Muscle layer of duodenum (tissue), 2 donors: ENCODE results near the gene ACP1.
"Not testable (repeated sequence)": the region's sequence is repeated elsewhere in the genome, so short reads cannot be mapped to it uniquely, and the experiment has no call there.

Source experiments
- H3K27ac ChIP-seq: one replicate; pipeline ENCODE4 v1.7.0; 2013; ENCODE audit warnings: mild to moderate bottlenecking, low read length
- H3K27me3 ChIP-seq: one replicate; pipeline ENCODE4 v1.7.0; 2013; ENCODE audit warnings: low read depth, mild to moderate bottlenecking, control low read depth, low read length
- H3K36me3 ChIP-seq, 2 donors: one replicate each; pipeline ENCODE4 v1.7.0; 2013; ENCODE audit warnings: low read length in 2 of 2, control low read depth in 1 of 2, mild to moderate bottlenecking in 1 of 2; ENCODE audit not compliant: insufficient read depth in 2 of 2, control insufficient read depth in 1 of 2
- H3K4me1 ChIP-seq, 2 donors: one replicate each; pipeline ENCODE4 v1.7.0; 2013; ENCODE audit warnings: low read length in 2 of 2, mild to moderate bottlenecking in 2 of 2, control low read depth in 1 of 2, moderate library complexity in 1 of 2; ENCODE audit not compliant: insufficient read depth in 2 of 2, control insufficient read depth in 1 of 2
- H3K4me3 ChIP-seq, 2 donors: one replicate each; pipeline ENCODE4 v1.7.0; 2013; ENCODE audit warnings: low read length in 2 of 2, low read depth in 1 of 2, mild to moderate bottlenecking in 1 of 2
- H3K9me3 ChIP-seq, 2 donors: one replicate each; pipeline ENCODE4 v1.7.0; 2013; ENCODE audit warnings: low read length in 2 of 2, control low read depth in 1 of 2, mild to moderate bottlenecking in 1 of 2; ENCODE audit not compliant: control insufficient read depth in 1 of 2
- donor health status: healthy.

The ACP1 gene

DNA sequence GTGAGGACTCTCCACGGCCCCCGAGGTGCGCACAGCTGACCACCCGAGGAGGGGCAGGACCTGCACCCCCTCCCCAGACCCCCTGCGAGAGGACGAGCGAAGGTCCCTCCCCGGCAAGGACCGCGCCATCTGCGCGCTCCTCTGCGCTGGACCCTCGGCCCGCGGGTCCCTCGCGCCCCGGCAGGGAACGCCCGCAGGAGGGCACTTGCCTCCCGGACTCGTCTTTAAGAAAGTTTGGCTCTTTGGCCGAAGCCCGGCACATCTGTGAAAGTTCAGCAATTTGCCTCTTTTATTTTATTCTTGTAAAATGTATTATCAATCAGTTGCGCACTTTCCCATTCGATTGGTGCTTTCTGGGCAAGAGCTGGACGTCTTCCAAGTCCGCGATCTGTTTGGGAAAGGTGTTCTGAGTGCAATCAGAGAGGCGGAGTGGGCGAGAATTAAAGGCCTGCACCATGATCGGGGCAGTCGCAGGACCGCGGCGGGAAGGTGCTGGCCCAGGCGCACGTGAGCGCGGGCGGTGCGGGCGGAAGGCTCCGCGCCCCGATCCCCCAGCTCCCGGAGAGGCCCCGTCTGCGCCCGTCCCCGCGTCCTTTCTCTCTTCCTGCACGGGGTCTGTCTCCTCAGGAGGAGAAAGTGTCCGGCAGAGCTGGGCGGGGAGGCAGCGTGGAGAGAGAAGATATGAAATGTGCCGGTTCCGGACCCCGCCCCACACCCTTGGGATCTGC, 24.8 kb downstream of the ACP1 start:
- H3K27me3 ChIP-seq = no peaks in the 10 kb centered on the region
- H3K9me3 ChIP-seq = no peaks in the 10 kb centered on the region
- H3K4me1 ChIP-seq = peaks cover 0 to 29% of the 10 kb centered on the region in 2 donors
- no peak overlapping the region for H3K27ac ChIP-seq
- H3K36me3 ChIP-seq = no peaks in the 10 kb centered on the region
- H3K4me3 ChIP-seq = peak overlapping the region; percentile 69 to 70

DNA sequence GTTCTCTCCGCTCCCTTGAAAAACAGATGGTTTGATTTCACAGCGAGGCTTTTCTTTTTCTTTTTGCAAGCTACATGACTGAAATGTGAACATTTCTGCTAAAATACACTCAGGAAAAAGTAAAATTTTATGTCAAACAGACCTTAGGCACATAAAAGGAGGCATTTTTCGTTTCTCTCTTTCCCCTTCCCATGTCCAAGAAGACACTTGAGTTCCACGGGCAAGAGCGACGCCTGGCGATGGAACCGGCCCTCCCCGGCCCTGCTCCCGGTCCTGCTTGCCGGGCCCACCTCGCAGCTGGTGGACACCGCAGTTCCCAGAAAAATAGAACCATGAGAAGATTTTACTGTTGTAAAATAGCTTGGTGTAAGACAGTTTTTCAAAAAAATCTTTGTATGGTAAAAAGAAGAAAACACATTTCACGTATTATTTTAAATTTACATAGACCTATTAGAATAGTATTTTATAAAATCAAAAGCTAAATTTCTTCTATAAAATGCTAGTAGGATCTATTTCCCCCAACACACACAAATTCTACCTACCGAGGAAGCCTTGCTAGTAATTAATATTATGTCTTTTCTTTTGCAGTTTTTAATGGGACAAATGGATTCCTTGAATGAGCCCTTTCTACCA, 25.5 kb downstream of the ACP1 start:
- peaks cover 0 to 29% of the 10 kb centered on the region in 2 donors for H3K4me1 ChIP-seq
- H3K27ac ChIP-seq = no peak overlapping the region
- H3K27me3 ChIP-seq = no peaks in the 10 kb centered on the region

DNA sequence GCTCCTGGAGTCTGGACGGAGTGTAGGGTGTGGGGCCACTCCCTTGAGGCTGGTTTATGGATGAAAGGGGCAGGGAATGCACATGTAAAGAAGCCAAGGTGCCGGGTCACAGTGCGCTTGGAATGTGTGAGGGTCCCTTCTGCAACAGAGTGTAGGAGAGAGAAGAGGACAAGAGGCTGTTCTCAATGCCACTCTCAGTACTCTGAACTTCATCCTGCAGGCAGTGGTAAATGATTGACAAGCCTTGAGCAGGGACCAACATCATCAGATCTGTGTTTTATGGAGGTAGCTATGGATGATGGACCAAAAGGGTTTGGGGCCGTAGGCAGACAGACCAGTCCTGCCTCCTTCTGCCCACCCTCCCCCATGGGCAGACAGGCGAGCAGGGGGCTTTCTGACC, 30.3 kb downstream of the ACP1 start:
- Histone ChIP-seq H3K4me1 (peaks cover 0 to 2% of the 10 kb centered on the region in 2 donors), H3K4me3 (no peak overlapping the region), H3K27me3 (no peaks in the 10 kb centered on the region), H3K9me3 (no peaks in the 10 kb centered on the region), H3K36me3 (no peaks in the 10 kb centered on the region), H3K27ac (no peak overlapping the region)

More for the DNA sequence above, 25.5 kb downstream of the ACP1 start:
- Histone ChIP-seq H3K9me3 (no peaks in the 10 kb centered on the region), H3K36me3 (no peaks in the 10 kb centered on the region), H3K4me3 (peak overlapping the region; percentile 69 to 70)

DNA sequence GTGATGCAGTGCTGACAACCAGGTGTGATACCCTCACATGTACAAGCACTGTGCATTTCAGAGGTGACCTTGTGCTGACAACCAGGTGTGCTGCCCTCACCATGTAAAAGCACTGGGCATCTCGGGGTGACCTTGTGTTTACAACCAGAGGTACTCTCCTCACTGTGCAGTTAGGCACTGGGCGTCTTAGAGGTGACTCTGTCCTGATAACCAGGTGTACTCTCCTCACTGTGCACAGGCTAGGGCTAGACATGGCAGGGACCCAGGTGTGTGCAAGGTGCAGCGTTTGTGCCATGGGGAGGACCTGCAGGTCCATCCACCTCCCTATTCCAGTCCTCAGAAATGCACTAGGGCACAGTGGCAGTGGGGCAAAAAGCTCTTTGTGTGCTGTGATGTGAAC, 31.6 kb downstream of the ACP1 start:
- H3K36me3 ChIP-seq = no peaks in the 10 kb centered on the region
- H3K27ac ChIP-seq = no peak overlapping the region
- H3K4me1 ChIP-seq = no peaks in the 10 kb centered on the region
- no peaks in the 10 kb centered on the region for H3K27me3 ChIP-seq
- H3K9me3 ChIP-seq = no peaks in the 10 kb centered on the region
- H3K4me3 ChIP-seq = no peak overlapping the region

DNA sequence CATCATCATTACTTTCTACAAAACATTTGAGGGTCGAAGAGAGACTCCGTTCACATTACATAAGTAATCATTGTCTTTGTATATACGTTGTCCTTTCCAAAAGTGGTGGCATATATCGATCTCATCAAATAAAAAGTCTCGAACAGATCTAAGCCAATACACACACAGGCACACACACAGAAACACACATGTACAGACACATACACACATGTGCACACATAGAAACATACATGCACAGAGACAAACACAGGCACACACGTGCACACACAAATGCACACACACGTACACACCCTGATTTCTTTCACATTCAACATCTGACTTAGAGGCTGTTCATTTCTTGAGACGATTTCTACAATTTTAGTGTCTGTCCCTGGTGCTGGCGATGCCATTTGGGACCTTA, 40.6 kb downstream of the ACP1 start:
- H3K4me1 ChIP-seq = no peaks in the 10 kb centered on the region
- H3K27ac ChIP-seq = no peak overlapping the region
- H3K9me3 ChIP-seq = peaks cover 0 to 10% of the 10 kb centered on the region in 2 donors
- H3K27me3 ChIP-seq = no peaks in the 10 kb centered on the region
- H3K4me3 ChIP-seq = no peak overlapping the region
- no peaks in the 10 kb centered on the region for H3K36me3 ChIP-seq

DNA sequence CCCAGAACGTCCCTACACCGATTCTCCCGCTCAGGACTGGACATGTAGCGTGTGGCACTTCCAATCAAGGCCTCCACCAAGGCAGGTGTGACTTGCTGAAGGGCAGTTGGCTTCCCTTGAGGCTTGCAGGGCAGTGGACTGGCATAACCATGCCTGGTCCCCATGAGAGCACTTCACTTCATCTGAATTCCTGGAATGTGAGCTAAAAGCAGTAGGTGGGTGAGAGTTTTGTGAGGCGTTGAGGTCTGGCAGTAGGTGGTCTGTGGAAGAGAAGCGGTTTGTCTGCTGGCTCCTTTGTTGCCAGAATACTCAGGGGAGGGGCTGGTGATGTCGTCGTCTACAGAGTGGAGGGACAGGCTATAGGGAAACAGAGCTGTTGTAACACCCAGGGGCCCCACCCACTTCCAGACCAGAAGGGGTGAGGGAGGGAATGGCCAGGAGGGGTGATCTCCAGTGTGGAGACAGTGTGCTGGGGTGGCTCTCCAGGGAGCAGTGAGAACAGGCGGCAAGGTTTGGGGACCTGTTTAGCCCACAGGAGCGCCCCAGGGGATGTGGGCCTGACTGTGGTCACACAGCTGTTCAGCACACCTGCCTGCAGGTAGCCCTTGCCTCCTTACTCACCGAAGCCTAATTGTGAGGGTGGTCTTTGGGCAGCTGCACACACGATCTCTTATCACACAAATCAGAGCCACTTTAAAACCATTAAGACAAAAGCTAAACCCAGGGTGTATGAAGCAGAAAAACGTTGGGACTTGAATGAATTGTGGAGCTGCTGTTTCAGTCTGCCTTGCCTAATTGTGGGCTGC, 44.6 kb downstream of the ACP1 start:
- Histone ChIP-seq H3K9me3 (no peaks in the 10 kb centered on the region), H3K36me3 (no peaks in the 10 kb centered on the region), H3K4me1 (no peaks in the 10 kb centered on the region), H3K27me3 (no peaks in the 10 kb centered on the region), H3K4me3 (no peak overlapping the region), H3K27ac (no peak overlapping the region)

DNA sequence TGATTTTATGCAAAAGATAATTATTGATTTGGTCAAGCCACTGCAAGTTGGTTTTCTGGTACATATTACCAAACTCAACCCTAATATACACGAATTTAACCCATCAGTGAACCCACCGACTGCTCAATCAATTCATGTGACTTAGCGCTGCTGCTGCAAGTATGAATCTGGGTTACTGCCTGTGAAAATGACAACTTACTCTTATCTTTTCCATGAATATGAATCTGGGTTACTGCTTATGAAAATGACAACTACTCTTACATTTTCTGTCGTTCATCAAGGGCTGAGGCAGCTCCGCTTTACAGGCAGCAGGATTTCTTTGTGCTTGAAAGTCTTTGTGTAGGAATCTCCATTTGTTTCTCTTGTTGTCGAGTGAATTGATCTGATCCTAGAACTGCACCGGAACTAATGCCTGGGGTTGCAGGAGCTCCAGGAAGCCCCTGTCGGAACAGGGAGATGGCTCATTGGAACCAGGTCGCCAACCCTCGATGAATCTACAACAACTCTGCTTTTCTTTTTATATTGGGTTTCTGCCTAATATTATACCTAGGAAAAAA, 45.3 kb downstream of the ACP1 start:
- Histone ChIP-seq H3K4me1 (no peaks in the 10 kb centered on the region), H3K9me3 (no peaks in the 10 kb centered on the region), H3K27ac (no peak overlapping the region), H3K27me3 (no peaks in the 10 kb centered on the region), H3K36me3 (no peaks in the 10 kb centered on the region), H3K4me3 (no peak overlapping the region)

DNA sequence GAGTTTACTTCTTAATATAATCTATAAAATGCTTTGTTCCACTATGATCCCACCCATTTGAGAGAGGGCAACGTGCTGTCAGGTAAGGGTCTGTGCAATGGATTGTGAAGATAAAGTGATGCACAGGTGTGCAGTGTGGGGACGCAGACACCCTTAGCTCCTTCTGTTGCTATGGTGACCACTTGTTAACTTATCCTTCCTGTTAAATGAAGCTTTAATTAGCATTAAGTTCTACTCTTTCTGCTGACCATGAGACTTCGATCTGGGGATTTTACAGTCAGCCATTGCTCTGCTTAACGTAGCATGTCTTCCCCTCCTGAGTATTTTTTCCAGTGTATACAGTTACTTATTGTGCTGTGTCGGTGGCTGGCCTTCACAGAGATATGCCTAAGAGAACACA, 46.2 kb downstream of the ACP1 start:
- Histone ChIP-seq H3K4me1 (no peaks in the 10 kb centered on the region), H3K27ac (no peak overlapping the region), H3K9me3 (no peaks in the 10 kb centered on the region), H3K4me3 (no peak overlapping the region), H3K27me3 (no peaks in the 10 kb centered on the region), H3K36me3 (no peaks in the 10 kb centered on the region)

DNA sequence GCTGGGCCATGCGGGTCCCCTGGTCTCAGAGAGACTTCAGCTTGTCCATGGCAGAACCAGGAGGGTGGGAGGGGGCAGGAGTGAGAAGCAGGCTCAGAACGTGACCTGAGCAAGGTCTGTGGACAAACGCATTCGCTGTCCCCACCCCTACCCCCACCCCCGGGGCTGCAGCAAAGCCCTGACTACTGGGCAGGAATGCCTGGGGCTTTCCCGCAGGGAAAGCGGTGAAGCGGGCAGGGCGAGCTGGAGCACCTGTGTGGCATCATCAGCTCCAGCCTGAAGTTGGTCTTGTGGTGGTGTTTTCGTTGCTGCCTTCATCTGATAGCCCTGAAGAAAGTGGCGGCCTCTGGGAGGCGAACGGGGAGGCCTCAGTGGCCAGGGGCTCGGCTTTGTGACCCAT, 49.2 kb downstream of the ACP1 start:
- H3K36me3 ChIP-seq = no peaks in the 10 kb centered on the region
- H3K27me3 ChIP-seq = no peaks in the 10 kb centered on the region
- no peaks in the 10 kb centered on the region for H3K4me1 ChIP-seq
- H3K4me3 ChIP-seq = no peak overlapping the region
- no peaks in the 10 kb centered on the region for H3K9me3 ChIP-seq
- no peak overlapping the region for H3K27ac ChIP-seq

DNA sequence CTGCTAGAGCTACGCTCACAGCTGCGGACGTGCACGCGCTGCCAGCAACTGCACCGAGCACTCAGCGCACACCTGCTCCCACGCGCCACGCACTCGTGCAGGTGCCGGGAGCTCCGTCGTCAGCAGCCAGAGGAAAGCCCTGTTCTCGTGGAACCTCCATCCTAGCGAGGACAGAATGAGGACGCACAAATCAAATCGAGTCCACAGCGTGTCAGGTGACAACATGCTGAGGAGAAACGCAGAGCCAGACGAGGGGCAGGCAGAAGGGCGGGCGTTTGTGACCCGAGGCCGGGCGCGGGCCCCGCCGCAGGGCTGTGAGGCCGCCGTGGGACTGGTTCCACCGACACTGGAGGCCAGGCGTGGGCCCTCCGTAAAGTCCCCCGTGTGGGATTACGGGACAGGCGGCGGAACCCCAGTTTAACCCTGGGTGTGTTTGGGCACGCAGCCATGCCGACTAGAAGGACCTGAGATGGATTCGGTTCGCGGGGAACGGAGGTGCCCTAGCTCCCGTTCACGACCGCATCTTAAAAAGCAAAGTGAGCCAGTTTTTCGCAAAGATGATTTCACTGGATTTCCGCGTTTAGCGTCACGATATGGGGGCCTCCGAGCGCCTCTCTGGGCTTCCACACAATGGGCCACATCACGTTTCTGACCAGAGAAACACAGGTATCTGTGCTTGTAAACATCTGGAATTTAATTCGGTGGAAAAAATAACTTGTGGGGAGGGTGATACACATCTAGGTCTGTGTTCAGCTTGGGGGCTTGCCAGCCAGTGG, 50.0 kb downstream of the ACP1 start:
- no peak overlapping the region for H3K4me3 ChIP-seq
- no peaks in the 10 kb centered on the region for H3K36me3 ChIP-seq
- no peaks in the 10 kb centered on the region for H3K27me3 ChIP-seq
- H3K27ac ChIP-seq = no peak overlapping the region
- H3K4me1 ChIP-seq = no peaks in the 10 kb centered on the region
- no peaks in the 10 kb centered on the region for H3K9me3 ChIP-seq

GRCh38 chr2:315925-316324, 51.2 kb downstream of the ACP1 start:
- H3K27me3 ChIP-seq, H3K9me3 ChIP-seq, H3K4me1 ChIP-seq, H3K4me3 ChIP-seq, H3K36me3 ChIP-seq, H3K27ac ChIP-seq: not testable (repeated sequence)
